Endothelial cell of umbilical vein (primary cell): ENCODE results near the gene GPHA2. TPM values are rescaled to one million over a fixed set of nuclear protein-coding genes. Genes with fewer than 3 reads are reported as not detected.
A peak's percentile ranks its signal among the peaks of the same experiment; 100 is the strongest.

Experiments used
- BruUV-seq: library from RNA; stranded (reverse); fragments of 400-500 nt; replicated peaks from 2 replicates; lab custom pipeline; 2021; lab: Mats Ljungman, UMichigan
- CTCF ChIA-PET: fragments of 300-600, 350-600 bp; sonication (Branson Sonifier 250); formaldehyde crosslinking; loops from one replicate; lab custom pipeline; 2021; ENCODE audit warnings: antibody characterized with exemption, inconsistent platforms; lab: Charles Lee
- POLR2A ChIA-PET: fragments of 300-600, 350-600 bp; sonication (Branson Sonifier 250); formaldehyde crosslinking; loops from one replicate; lab custom pipeline; 2021; ENCODE audit warnings: antibody characterized with exemption, inconsistent platforms; lab: Charles Lee
- DNase-seq: peaks from one replicate; pipeline ENCODE4 v3.0.0-alpha.2; 2011; ENCODE audit warnings: low read depth, low spot score
- FAIRE-seq: peaks from 2 replicates; lab custom pipeline; 2011; peaks lifted over from hg19 to GRCh38; lab: Jason Lieb, UNC
- H2AFZ ChIP-seq: 2 replicates; pipeline ENCODE4 v1.6.0; 2012; ENCODE audit warnings: low read depth, low read length, control low read depth, inconsistent platforms
- H3K27ac ChIP-seq: 2 replicates; pipeline ENCODE4 v1.5.1; 2011; ENCODE audit warnings: low read depth, mild to moderate bottlenecking, control low read depth, low read length, moderate library complexity; ENCODE audit not compliant: insufficient read depth
- H3K27me3 ChIP-seq, 2 experiments: 2 replicates each; pipeline versions ENCODE4 v1.6.0 to v1.6.1; 2011; ENCODE audit warnings: low read length in 2 of 2, mixed read lengths in 1 of 2; ENCODE audit not compliant: control insufficient read depth in 2 of 2, insufficient read depth in 2 of 2
- H3K36me3 ChIP-seq, 2 experiments: 2 replicates in 1 of 2; 3 replicates in 1 of 2; pipeline ENCODE4 v1.5.1; 2011; ENCODE audit warnings: low read length in 2 of 2, mild to moderate bottlenecking in 1 of 2, moderate library complexity in 1 of 2; ENCODE audit not compliant: control insufficient read depth in 2 of 2, insufficient read depth in 2 of 2; ENCODE audit errors: extremely low read depth in 1 of 2
- H3K4me1 ChIP-seq: 3 replicates; pipeline ENCODE4 v1.5.1; 2011; ENCODE audit warnings: mild to moderate bottlenecking, low read length; ENCODE audit not compliant: control insufficient read depth, insufficient read depth; ENCODE audit errors: extremely low read depth
- H3K4me2 ChIP-seq: 2 replicates; pipeline ENCODE4 v1.6.1; 2011; ENCODE audit warnings: low read length, control low read depth, mixed read lengths; ENCODE audit not compliant: insufficient read depth
- H3K4me3 ChIP-seq, 3 experiments: fragments of 200-600 bp in 1 of 3; sonication (generic), shearing (Covaris generic) in 1 of 3; replicated peaks in 1 of 3; 2 replicates each; pipeline ENCODE4 v1.5.1; 2011 to 2016; ENCODE audit warnings: control low read depth in 3 of 3, low read length in 3 of 3, mild to moderate bottlenecking in 2 of 3, inconsistent platforms in 1 of 3, low read depth in 1 of 3, moderate library complexity in 1 of 3; ENCODE audit not compliant: insufficient read depth in 1 of 3
- H3K79me2 ChIP-seq: 2 replicates; pipeline ENCODE4 v1.6.0; 2012; ENCODE audit warnings: low read length, inconsistent platforms; ENCODE audit not compliant: control insufficient read depth, insufficient read depth
- H3K9ac ChIP-seq: replicated peaks from 2 replicates; pipeline ENCODE3; 2011; ENCODE audit warnings: low read length, control low read depth; ENCODE audit not compliant: insufficient read depth; ENCODE audit errors: extremely low read depth
- H3K9me1 ChIP-seq: replicated peaks from 3 replicates; pipeline ENCODE4 v1.6.0; 2011; ENCODE audit warnings: mild to moderate bottlenecking, low read length; ENCODE audit not compliant: control insufficient read depth, insufficient read depth; ENCODE audit errors: extremely low read depth
- H3K9me3 ChIP-seq: replicated peaks from 2 replicates; pipeline ENCODE4 v1.5.1; 2012; ENCODE audit warnings: low read length, inconsistent platforms; ENCODE audit not compliant: control insufficient read depth, insufficient read depth
- H4K20me1 ChIP-seq: replicated peaks from 2 replicates; pipeline ENCODE3; 2011; ENCODE audit warnings: mild to moderate bottlenecking, low read length; ENCODE audit not compliant: control insufficient read depth, insufficient read depth; ENCODE audit errors: extremely low read depth
- CTCF ChIP-seq, 2 donors: IDR thresholded peaks; 1 replicate in 1 of 2; 2 replicates in 1 of 2; pipeline ENCODE4 v1.5.1; 2011; ENCODE audit warnings: low read length in 2 of 2, mild to moderate bottlenecking in 2 of 2, moderate library complexity in 2 of 2, control low read depth in 1 of 2, inconsistent platforms in 1 of 2, low read depth in 1 of 2; ENCODE audit not compliant: insufficient read depth in 1 of 2; ENCODE audit errors: extremely low read depth in 1 of 2
- EZH2 ChIP-seq: IDR thresholded peaks from 2 replicates; pipeline ENCODE4 v1.6.1; 2012; ENCODE audit warnings: borderline replicate concordance, low read depth, mild to moderate bottlenecking, moderate library complexity, low read length, inconsistent platforms; ENCODE audit not compliant: severe bottlenecking
- GATA2 ChIP-seq: IDR thresholded peaks from 2 replicates; pipeline ENCODE4 v1.7.0; 2011; ENCODE audit warnings: low read depth, mild to moderate bottlenecking, moderate library complexity, mixed read lengths, low read length; ENCODE audit not compliant: insufficient read length, insufficient read depth
- JUN ChIP-seq: IDR thresholded peaks from 2 replicates; pipeline ENCODE4 v1.6.1; 2011; ENCODE audit warnings: borderline replicate concordance, low read depth; ENCODE audit not compliant: insufficient read length, insufficient read depth
- POLR2A ChIP-seq: IDR thresholded peaks from 2 replicates; pipeline ENCODE4 v1.6.1; 2012; ENCODE audit warnings: low read depth, mild to moderate bottlenecking, control low read depth, low read length
- POLR2AphosphoS5 ChIP-seq: IDR thresholded peaks from 2 replicates; pipeline ENCODE4 v1.6.1; 2012; ENCODE audit warnings: low read depth, mild to moderate bottlenecking, control low read depth, low read length, moderate library complexity; ENCODE audit not compliant: insufficient read depth
- dilution Hi-C: fragments of 300-500 bp; cut with MboI; formaldehyde crosslinking; loops from one replicate; pipeline ENCODE4 v1.15.0; 2019; ENCODE audit warnings: low sequenced_read_pairs; ENCODE audit not compliant: extremely low pct_ligation_motif_present
- intact Hi-C: fragments of 100-400 bp; cut with micrococcal nuclease; formaldehyde crosslinking; loops from one replicate; pipeline ENCODE4 v1.10.0; 2022
- polyA plus RNA-seq, 4 experiments: library from polyadenylated mRNA; depleted of rRNA in 3 of 4; stranded (reverse) in 3 of 4; unstranded in 1 of 4; fragments of >200 nt; gene quantifications; 2 replicates each; pipeline versions ENCODE4 v1.2.1 to v1.2.3, GENCODE V29; 2011 to 2012; ENCODE audit warnings: missing spikeins in 1 of 4
- total RNA-seq: library from RNA; stranded (reverse); gene quantifications from 2 replicates; pipeline ENCODE4 v1.2.3, GENCODE V29; 2021
- TF ChIP-seq, protein P1 (sequence below): IDR thresholded peaks from 2 replicates; pipeline ENCODE4 v1.6.1; 2011; ENCODE audit not compliant: insufficient read depth, insufficient read length

Gene GPHA2
- total and polyA plus RNA-seq, 2 donors (not counting 3 experiments of a cell fraction or from before 2014, with no cell fraction given): not detected

GRCh38 chr11:64947208-64947814 lies 11.6 kb upstream of the GPHA2 start:
- Histone ChIP-seq H3K4me2 (no peak overlapping the region), H2AFZ (no peak overlapping the region), H3K9me3 (no peaks in the 10 kb centered on the region), H3K79me2 (no peaks in the 10 kb centered on the region), H3K36me3 (no peaks in the 10 kb centered on the region), H3K4me1 (no peaks in the 10 kb centered on the region), H4K20me1 (no peaks in the 10 kb centered on the region), H3K9ac (no peak overlapping the region), H3K27ac (no peak overlapping the region), H3K9me1 (no peaks in the 10 kb centered on the region), H3K27me3 (peaks cover 24 to 34% of the 10 kb centered on the region in 2 experiments), H3K4me3 (no peak overlapping the region)
- TF ChIP-seq GATA2 (no peak), POLR2AphosphoS5 (no peak), CTCF (IDR thresholded peaks at IDR 0.05; ENCODE audit: extremely low read depth in 1 of 2, insufficient read depth in 1 of 2, low read depth in 1 of 2, low read length in 2 of 2) (peak in 1 of 2 donors; percentile 18), JUN (no peak), EZH2 (no peak), POLR2A (no peak)
- TF ChIP-seq, protein P1, sequence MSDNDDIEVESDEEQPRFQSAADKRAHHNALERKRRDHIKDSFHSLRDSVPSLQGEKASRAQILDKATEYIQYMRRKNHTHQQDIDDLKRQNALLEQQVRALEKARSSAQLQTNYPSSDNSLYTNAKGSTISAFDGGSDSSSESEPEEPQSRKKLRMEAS: no peak
- FAIRE-seq: no peak
- dilution Hi-C loops (no loop called here), intact Hi-C loops (no loop called here)
- no TSS peak for BruUV-seq
- ChIA-PET POLR2A (no interaction called here), CTCF (interaction anchor here (1.0 to 2.7 kb wide), 3 partner anchors 13 to 50 kb away, joined by 3 to 14 read pairs (median 5); partner anchors contain the start of gene BATF2)
- DNase-seq: peak; percentile 25
